Fibroblast of the aortic adventitia (primary cell): ENCODE data around the gene EPDR1. TPM values are rescaled to one million over a fixed set of nuclear protein-coding genes. Genes with fewer than 3 reads are reported as not detected.
A peak's percentile ranks its signal among the peaks of the same experiment; 100 is the strongest.

Experiments used
- DNase-seq: peaks from one replicate; pipeline ENCODE4 v3.0.0-alpha.2; 2010; ENCODE audit warnings: low read depth
- H3K4me3 ChIP-seq: 2 replicates; pipeline ENCODE4 v1.5.1; 2011; ENCODE audit warnings: low read depth, mild to moderate bottlenecking, control low read depth, low read length, moderate library complexity
- CTCF ChIP-seq: IDR thresholded peaks from 2 replicates; pipeline ENCODE4 v1.5.1; 2011; ENCODE audit warnings: mild to moderate bottlenecking, low read length, control low read depth, inconsistent platforms; ENCODE audit not compliant: insufficient read depth
- total RNA-seq: library from RNA; depleted of rRNA; stranded (reverse); fragments of >200 nt; gene quantifications from 2 replicates; pipeline ENCODE4 v1.2.3, GENCODE V29; 2012; ENCODE audit warnings: low replicate concordance

The EPDR1 gene
- total RNA-seq, 1 donor: 47.9 TPM

- H3K4me3 ChIP-seq: no peak overlapping the region
- no peak for TF ChIP-seq CTCF
- DNase-seq: peak; percentile 77
Observed at GRCh38 chr7:37927773-37928444, 7.5 kb downstream of the EPDR1 start.

- no peak for DNase-seq
- H3K4me3 ChIP-seq: no peak overlapping the region
- TF ChIP-seq CTCF: no peak
Observed at GRCh38 chr7:37928878-37929277, 8.4 kb downstream of the EPDR1 start.

- H3K4me3 ChIP-seq: no peak overlapping the region
- no peak for TF ChIP-seq CTCF
- peak; percentile 70 for DNase-seq
Observed at GRCh38 chr7:37930226-37930948, 9.9 kb downstream of the EPDR1 start.

- DNase-seq: no peak
- no peak overlapping the region for H3K4me3 ChIP-seq
- no peak for TF ChIP-seq CTCF
Observed at GRCh38 chr7:37932543-37932942, 12.1 kb downstream of the EPDR1 start.

GRCh38 chr7:37933018-37933566, 12.7 kb downstream of the EPDR1 start:
- TF ChIP-seq CTCF: no peak
- no peak for DNase-seq
- H3K4me3 ChIP-seq: no peak overlapping the region

- no peak overlapping the region for H3K4me3 ChIP-seq
- no peak for TF ChIP-seq CTCF
- peak; percentile 86 for DNase-seq
Observed at GRCh38 chr7:37942934-37943610, 22.6 kb downstream of the EPDR1 start.
